DMS 273 (cell line): ENCODE results near the gene ZNF232.
"Not testable (repeated sequence)": the region's sequence is repeated elsewhere in the genome, so short reads cannot be mapped to it uniquely, and the experiment has no call there.

ENCODE experiments used
- DNase-seq: peaks from one replicate; lab custom pipeline; 2025; ENCODE audit not compliant: unreplicated experiment; lab: John Stamatoyannopoulos, UW

ZNF232 gene

DNA sequence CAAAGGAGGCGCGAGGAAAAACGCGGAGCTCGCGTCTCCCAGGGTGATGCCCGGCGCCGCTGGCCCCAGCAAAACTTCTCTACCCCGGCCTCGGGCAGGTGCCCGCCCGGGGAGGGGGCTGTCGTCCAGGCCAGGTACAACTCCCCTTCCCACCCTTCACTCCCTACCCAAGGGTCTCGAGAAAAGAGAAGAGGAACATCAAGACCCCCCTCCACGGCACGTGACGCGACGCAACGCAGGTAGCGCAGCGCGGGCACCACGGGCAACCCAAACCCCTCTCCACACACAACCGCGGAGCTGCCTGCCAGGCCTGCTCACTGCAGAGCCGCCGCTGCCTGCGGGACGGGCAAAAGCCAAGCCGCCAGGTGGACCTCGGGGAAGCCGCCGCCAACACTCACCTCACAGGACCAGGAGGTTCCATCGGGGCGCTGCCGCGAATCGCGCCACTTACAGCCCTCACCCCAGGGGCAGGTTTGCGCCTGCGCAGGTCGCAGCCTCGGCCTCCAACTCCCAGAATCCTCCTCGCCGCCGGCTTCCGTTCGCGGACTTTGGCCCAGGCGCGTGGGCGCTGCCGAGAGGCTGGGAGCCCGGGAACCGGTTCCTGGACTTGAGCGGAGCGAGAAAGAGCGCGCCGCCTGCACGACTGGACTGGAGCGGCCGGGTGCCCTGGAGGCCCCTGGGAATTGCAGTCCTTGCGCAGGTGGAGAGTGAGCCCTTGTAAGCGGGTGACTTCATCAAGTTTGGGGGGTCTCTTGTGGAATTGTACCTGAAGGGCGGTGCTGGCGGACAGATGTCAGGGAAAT, at the start of gene ZNF232:
TSS of gene ZNF232 (minus strand) at position 477 of the 803 bp plus-strand sequence. CDS start at position 421, 56 bp downstream.
- peak; percentile 95 for DNase-seq

DNA sequence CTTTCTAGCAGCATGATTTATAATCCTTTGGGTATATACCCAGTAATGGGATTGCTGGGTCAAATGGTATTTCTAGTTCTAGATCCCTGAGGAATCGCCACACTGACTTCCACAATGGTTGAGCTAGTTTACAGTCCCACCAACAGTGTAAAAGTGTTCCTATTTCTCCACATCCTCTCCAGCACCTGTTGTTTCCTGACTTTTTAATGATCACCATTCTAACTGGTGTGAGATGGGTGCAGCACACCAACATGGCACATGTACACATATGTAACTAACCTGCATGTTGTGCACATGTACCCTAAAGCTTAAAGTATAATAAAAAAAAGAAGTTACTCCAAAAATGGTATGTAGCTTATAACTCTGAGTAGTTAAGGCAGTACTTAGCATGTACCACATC, 49.0 kb upstream of the ZNF232 start:
- DNase-seq = not testable (repeated sequence)

DNA sequence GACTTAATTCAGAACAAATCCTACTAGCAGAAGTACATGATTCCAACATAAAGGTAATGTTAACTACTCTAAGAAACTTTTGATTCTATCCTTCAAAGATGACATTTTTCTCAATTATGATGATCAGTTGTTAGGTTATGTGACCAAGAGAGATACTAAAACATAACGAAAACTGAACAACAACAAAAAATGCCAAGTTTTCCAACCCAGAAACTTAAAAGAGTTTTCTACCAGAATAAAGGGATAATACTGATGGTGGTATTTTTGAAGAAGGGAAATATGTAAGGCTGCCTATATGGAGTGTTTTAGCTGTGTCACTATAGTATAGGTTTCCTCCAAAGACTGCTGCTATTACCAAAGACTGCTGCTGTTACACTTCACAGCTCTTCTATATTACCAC, 34.4 kb upstream of the ZNF232 start:
- DNase-seq = not testable (repeated sequence)

DNA sequence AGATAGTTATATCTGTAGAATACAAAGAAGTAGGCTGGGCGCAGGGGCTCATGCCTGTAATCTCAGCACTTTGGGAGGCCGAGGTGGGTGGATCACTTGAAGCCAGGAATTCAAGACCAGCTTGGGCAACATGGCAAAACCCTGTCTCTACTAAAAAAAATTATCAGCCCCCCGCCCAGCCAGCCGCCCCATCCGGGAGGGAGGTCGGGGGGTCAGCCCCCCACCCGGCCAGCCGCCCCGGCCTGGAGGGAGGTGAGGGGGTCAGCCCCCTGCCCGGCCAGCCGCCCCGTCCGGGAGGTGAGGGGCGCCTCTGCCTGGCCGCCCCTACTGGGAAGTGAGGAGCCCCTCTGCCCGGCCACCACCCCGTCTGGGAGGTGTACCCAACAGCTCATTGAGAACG, 31.2 kb upstream of the ZNF232 start:
- not testable (repeated sequence) for DNase-seq

DNA sequence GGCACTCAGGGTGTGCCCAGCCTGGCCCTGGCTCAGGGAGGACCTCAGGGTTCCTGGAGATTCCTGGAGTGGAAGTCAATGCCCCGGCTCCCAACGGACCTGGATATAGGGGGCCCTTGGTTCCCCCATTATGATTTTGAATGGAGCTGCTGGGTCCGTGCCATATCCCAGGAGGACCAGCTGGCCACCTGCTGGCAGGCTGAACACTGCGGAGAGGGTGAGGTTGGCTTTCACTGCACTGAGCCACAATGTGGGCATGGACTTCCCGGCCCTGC, 27.7 kb upstream of the ZNF232 start:
- no peak for DNase-seq

DNA sequence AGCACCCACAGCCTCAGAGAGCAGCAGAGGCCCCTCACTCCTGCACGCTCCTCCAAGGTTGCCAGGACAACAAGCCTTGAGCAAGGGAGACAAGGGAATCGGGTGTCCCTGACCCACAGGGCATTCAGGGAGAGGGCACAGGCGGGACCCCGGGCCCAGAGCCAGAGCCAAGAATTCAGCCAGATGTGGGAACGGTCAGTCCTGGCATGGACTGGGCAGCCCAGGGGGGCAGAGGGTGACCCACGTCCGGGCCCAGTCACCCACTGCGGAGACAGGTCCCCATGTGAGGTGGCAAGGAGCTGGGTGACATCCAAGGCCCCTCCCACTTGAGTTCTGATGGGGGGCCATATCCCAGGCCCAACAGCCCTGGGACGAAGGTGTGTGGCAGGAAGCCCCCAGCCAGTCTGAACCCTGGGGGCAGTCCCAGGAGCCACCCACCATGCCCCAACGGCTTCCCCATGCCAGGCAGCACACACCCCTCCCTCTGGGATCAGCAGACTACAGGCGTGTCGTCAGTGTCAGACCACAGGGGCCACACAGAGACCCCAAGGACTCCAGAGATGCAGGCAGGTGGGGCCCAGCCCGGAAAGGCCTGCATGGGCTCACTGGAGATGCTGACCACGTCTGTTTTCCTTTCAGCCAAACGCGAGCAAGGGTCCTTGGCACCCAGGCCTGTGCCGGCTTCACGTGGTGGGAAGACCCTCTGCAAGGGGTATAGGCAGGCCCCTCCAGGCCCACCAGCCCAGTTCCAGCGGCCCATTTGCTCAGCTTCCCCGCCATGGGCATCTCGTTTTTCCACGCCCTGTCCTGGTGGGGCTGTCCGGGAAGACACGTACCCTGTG, 27.2 kb upstream of the ZNF232 start:
- DNase-seq = no peak

DNA sequence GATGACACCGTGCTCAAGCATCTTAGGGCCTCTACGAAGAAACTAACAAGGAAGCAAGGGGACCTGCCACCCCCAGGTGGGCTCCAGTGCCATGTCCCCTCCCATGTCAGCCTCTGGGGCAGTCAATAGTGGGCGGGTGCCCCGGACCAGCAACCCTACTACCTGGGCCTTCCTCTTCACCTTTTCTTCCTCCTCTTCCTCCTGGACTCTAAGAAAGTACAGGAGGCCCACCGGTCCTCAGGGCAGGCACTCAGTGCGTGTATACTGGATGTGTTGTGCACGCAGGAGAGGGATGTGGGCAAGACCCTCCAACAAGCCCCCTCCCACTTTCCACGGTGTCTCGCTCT, 26.5 kb upstream of the ZNF232 start:
- DNase-seq = not testable (repeated sequence)

DNA sequence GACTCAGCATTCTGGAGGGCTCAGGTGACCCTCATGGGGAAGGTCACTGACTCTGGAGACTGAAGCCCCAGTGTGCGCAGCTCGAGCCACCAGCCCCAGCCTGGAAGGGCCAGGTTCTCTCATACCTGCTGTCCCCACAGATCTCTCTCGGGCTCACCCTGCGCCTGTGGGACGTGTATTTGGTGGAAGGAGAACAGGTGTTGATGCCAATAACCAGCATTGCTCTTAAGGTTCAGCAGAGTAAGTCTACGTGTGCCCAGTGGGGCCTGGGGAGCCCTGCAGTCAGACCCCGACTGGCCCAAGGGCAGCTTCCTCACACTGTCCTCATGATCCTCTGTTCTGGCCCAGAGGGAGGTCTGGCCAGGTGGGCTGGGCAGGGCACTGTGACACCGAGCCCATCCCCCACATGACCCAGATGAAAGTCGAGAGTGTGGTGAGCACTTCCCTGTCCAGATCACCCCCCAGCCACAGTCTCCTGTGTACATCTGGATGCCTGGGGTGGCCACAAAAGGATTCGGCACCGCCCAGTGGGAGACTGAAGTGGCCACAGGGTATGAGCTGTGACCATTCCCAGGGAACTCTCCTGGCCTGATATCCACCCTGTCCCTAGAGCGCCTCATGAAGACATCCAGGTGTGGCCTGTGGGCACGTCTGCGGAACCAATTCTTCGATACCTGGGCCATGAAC, 26.0 kb upstream of the ZNF232 start:
- DNase-seq = not testable (repeated sequence)

DNA sequence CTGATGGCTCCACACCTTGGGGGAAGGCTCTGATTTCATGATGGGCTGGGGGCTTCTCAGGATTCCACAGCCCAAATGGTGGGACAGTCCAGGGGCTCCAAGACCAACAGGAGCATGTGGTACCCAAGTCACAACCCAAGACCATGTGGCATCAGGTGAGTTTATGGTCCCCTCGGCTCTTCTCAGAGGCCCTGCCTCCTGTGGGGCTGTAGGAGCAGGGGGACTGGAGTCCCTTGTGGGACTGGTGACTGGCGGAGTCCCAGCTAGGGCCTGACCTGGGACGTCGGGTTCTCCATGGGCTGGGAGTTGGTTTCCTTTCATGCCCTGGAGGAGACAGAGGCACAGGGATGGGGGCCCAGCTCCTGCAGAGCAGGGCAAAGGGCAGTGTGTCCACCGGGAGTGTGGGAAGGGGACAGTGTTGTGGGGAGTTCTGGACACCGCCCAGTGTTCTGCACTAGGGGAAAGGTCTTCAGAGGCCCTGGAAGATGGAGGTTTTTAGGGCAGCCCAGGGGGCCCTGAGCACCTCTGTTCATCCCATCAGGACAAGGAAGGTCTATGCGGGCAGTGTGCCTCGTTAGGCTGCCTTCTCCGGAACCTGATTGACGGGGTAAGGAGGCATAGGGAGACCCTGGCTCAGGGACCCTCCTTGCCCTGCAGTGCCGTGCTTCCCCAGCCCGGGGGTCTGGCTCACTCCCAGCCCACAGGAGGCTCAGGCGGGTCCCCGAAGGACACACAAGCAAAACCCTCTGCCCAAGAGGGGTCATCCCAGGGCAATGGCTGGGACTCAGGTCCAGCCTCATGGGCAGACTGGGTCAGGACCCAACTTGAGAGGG, 25.1 kb upstream of the ZNF232 start:
- not testable (repeated sequence) for DNase-seq

DNA sequence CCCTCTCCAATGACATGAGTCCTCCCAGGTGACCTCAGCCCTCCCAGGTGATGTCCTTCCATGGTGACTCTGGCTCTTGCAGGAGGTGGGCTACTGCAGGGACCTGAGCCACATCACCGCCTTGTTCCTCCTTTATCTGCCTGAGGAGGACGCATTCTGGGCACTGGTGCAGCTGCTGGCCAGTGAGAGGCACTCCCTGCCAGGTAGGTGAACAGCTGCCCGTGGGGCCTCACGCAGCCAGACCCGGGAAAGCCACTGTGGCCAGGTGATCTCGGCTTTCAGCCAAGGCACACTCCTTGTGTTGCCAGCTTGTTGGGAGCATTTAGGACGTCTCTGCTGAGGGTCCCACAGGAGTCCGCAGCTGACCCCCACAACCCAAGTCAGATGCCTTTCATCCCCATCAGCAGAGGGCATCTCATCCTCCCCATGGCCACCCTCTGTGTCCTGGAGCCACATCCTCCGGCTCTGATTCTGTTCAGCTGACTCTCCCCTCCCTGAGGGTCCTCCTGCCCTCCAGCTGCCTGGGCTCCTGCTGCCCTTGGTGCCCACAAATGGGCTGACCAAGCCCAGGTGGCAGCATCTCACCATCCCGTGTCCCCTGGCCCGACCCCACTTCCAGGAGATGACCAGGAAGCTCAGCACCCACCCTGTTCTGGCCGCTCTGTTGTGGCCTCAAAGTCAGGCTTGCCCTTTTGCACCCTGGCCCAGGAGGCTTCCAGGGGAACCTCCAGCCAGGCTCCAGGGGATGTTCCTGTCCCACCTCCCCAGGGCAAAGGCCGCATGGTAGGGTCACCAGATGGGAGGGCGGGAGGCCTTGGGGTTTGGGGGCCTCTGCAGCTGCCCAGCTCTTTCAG, 24.3 kb upstream of the ZNF232 start:
- no peak for DNase-seq

DNA sequence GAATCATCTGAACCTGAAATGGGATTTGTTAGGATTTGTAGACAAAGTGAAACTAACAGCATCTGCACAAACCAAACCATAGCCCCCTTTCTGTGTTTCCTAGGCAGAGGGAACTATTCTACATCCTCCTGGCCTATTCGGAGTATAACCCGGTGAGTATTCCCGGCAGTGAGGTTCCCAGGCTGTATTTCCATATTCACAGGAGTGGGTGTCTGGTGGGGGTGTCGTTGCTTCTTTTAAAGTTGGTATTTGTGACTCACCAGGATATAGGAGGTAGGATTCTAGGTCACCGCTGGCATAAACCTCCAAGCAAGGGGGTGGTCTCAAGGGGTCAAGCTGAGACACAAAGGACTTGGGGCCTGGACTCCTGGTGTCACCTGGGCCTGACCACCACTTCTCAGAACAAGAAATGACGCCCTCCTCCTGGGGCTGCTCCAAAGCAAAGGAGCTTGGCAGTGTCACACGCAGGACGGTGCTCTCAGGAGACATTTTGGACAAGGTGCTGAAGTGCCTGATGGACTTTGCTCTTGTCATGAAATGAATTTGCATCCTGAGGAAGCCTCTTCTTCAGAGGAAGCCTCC, 23.5 kb upstream of the ZNF232 start:
- DNase-seq = not testable (repeated sequence)

DNA sequence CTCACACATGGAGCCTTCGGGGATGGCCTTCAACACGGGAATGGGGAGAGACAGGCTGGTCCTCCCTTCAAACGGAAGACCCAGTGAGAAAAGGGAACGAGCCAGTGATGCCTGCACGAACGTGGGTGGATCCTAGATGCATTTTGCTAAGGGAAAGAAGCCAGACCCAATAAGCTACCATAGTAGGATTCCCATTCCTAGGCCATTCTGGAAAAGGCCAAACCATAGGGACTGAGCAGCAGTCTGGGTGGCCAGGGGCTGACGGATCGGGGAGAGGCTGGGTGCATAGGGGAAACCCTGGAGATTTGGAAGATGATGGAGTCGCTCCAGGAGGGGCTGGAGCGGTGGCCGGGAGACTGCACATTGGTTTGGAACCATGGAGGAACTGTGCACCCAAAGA, 22.9 kb upstream of the ZNF232 start:
- not testable (repeated sequence) for DNase-seq

DNA sequence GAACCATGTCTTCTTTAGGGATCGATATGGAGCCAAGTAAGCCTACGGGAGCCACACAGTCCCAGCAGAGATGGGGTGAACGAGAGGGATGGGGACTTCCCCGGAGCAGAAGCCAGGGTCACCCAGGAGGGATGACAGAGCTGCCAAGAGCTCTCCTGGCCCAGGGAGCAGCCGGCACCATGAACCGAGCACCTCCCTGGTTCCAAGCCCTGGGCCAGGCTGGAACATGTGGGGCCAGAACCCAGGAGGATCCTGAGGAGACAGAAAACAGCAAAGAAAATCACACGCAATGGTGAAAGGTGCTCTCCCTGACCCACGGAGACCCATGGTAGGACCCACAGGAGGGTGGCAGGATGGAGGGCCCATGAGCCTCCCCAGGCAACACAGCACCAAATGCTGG, 22.3 kb upstream of the ZNF232 start:
- DNase-seq = not testable (repeated sequence)

DNA sequence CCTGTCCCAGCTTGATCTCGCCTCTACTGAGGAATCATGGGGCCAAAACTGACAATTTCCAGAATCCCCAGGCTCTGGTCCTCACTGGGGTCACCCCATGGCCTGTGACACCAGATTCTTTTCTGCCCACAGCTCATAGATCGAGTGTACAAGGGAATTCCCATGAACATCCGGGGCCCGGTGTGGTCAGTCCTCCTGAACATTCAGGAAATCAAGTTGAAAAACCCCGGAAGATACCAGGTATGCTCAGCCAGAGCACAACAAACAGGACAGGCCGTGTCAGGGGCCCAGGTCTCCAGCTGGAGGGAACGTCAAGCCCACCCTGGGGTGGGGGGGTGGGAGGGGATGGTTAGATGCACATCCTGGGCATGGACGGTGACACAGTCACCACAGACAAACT, 21.6 kb upstream of the ZNF232 start:
- no peak for DNase-seq

DNA sequence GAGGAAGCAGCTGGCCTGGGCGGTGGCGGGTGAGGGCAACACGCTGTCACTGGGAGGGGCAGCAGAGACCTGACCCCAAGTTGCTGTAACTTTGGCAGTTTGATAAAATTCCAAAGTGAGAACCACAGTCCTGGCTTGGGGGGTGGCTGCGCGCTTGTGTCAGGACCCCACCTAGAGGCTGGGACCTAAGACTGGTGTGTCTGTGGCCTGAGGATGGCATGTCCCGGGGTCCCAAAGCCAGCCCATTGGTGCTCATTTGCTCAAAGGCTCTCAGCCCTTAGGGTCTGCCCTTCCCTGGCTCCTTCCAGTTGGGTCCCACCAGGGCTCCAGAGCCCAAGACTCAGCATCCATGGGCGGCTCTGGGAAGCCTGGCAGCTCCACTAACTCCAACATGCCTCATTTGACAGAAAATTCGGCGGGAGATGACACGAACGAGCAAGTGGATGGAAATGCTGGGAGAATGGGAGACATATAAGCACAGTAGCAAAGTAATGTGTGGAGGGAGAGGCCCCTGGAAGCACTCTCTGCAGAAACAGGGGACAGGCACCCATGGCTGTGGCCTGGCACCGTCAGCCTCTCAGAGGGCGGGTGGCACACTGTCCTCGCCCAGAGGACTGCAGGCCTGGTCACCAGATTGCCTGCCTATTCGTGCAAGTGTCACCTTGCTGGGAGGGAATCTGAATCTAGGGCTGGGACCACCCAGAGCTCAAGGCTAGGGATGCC, 21.0 kb upstream of the ZNF232 start:
- DNase-seq = not testable (repeated sequence)

DNA sequence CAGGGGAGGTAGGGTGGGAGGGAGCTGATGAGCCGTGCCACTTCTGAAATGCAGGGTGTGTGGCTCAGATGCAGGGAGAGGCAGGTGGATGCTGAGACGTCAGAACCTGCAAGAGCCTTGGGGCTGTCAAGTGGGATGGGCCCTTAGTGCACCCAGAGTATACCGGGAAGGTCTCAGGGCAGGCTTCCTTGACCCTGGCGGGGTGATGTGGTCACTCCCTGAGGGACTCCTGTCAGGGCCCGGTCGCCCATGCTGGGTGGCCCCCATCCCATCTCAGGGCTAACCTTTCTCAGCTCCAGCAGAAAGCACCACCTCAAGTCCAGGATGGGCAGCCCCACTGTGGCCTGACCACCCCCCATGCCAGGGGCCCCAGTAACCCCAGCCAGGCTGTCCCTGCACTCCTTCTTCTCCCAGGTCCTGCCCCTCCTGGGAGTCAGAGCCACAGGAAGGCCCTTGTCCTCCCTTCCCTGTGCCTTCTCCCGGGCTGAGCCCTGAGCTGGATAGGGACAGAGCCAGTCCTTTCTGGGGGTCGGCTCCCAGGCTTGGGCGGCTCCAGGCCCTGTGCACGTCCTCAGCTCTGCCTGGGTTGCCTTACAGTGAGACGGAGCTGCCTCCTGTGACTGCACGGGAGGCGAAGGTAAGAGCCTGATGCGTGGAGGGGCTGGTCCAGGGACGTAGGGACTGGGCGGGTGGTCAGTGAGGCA, 20.3 kb upstream of the ZNF232 start:
- not testable (repeated sequence) for DNase-seq

DNA sequence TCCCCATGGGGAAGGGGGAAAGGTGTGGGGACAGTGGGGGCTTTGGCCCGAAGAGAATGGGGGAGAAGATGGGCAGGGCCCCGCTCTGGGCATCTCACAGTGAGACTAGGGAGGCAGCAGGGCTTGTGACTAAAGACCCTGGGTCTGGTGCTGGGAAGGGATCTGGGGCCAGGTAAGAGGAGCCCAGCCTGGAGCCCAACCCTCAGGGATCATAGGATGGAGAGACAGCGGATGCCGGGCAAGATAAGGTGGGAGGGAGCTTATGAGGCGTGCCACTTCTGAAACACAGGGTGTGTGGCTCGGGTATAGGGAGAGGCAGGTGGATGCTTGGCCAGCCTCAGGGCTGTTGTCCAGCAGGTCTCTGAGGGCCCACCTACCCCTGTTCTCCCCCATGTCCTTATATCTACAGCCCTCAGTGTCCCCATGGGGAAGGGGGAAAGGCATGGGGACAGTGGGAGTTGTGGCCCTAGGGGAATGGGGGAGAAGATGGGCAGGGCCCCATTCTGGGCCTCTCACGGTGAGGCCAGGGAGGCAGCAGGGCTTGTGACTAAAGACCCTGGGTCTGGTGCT, 19.6 kb upstream of the ZNF232 start:
- DNase-seq = no peak

DNA sequence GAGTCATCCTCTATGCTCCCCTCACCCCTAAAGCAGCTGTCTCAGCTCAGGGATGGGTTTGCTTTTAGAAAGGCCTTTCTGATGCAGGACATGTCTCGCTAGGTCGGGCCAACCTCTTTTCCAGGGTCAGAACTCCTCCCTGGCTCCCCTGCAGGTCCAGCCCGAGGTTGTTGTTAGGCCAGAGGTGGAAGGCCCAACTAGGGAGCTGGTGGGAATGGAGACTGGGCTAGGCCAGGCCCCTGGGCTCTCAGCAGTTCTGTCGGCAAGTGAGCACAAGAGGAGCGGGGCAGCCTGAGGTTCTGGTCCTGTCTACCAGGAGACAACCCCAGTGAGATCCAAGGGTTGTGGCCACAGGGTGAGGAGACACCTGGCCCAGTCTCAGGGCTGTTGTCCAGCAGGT, 19.0 kb upstream of the ZNF232 start:
- DNase-seq = not testable (repeated sequence)
